Non-pigmented ciliary epithelial cell (primary cell): ENCODE data around the gene KRT80.
"Not testable (repeated sequence)": the region's sequence is repeated elsewhere in the genome, so short reads cannot be mapped to it uniquely, and the experiment has no call there.

Experiments
- DNase-seq: peaks from one replicate; pipeline ENCODE4 v3.0.0-alpha.2; 2010; ENCODE audit warnings: low read depth

Gene KRT80

GRCh38 chr12:52191841-52192791 is at the start of gene KRT80:
Gene KRT80 (minus strand): TSS chr12:52192014. CDS start chr12:52191902, 112 bp downstream.
- DNase-seq = peak; percentile 97

- DNase-seq = no peak
Observed at GRCh38 chr12:52241205-52241842, 49.5 kb upstream of the KRT80 start.

- not testable (repeated sequence) for DNase-seq
Observed at GRCh38 chr12:52240247-52240646, 48.4 kb upstream of the KRT80 start.

GRCh38 chr12:52239767-52240166 is 48.0 kb upstream of the KRT80 start:
- no peak for DNase-seq

- no peak for DNase-seq
Observed at GRCh38 chr12:52238916-52239646, 47.3 kb upstream of the KRT80 start.

GRCh38 chr12:52238207-52238840 is 46.5 kb upstream of the KRT80 start:
- DNase-seq = no peak

- DNase-seq = no peak
Observed at GRCh38 chr12:52236386-52237050, 44.7 kb upstream of the KRT80 start.

GRCh38 chr12:52235822-52236361 is 44.1 kb upstream of the KRT80 start:
- no peak for DNase-seq

- no peak for DNase-seq
Observed at GRCh38 chr12:52235001-52235764, 43.4 kb upstream of the KRT80 start.

- no peak for DNase-seq
Observed at GRCh38 chr12:52234223-52234810, 42.5 kb upstream of the KRT80 start.

- DNase-seq = no peak
Observed at GRCh38 chr12:52233462-52234207, 41.8 kb upstream of the KRT80 start.

- DNase-seq = no peak
Observed at GRCh38 chr12:52232674-52233461, 41.1 kb upstream of the KRT80 start, which contains the start of gene KRT7. Gene KRT7 (plus strand): TSS chr12:52233243. CDS start chr12:52233297, 54 bp downstream.

GRCh38 chr12:52232203-52232673 is 40.4 kb upstream of the KRT80 start:
- no peak for DNase-seq

GRCh38 chr12:52231305-52232202 is 39.7 kb upstream of the KRT80 start:
- DNase-seq = no peak

- DNase-seq = peak; percentile 72
Observed at GRCh38 chr12:52230364-52231281, 38.8 kb upstream of the KRT80 start.

- DNase-seq = no peak
Observed at GRCh38 chr12:52229836-52230343, 38.1 kb upstream of the KRT80 start.
